HEK293T (cell line): ENCODE results near the gene FAM170B.

Experiments
- ARNT ChIP-seq: fragments of 450-650 bp; IDR thresholded peaks from 2 replicates; pipeline ENCODE4 v1.6.1; 2017; ENCODE audit warnings: mild to moderate bottlenecking
- BHLHE40 ChIP-seq: fragments of 450-650 bp; IDR thresholded peaks from 2 replicates; pipeline ENCODE4 v1.6.1; 2016; ENCODE audit warnings: mild to moderate bottlenecking, moderate library complexity, borderline replicate concordance
- CTBP1 ChIP-seq: fragments of 450-650 bp; IDR thresholded peaks from 2 replicates; pipeline ENCODE4 v1.6.1; 2016; ENCODE audit warnings: borderline replicate concordance
- ELF4 ChIP-seq: fragments of 450-650 bp; IDR thresholded peaks from 2 replicates; pipeline ENCODE4 v1.6.1; 2017; ENCODE audit warnings: antibody characterized with exemption
- FOXA1 ChIP-seq: fragments of 450-650 bp; IDR thresholded peaks from 2 replicates; pipeline ENCODE4 v1.6.1; 2016; ENCODE audit warnings: mild to moderate bottlenecking
- FOXK2 ChIP-seq: fragments of 450-650 bp; IDR thresholded peaks from 2 replicates; pipeline ENCODE4 v1.6.1; 2016; ENCODE audit warnings: mild to moderate bottlenecking
- FOXM1 ChIP-seq: fragments of 450-650 bp; IDR thresholded peaks from 2 replicates; pipeline ENCODE4 v1.6.1; 2017; ENCODE audit warnings: mild to moderate bottlenecking, borderline replicate concordance
- HDGF ChIP-seq: fragments of 450-650 bp; IDR thresholded peaks from 2 replicates; pipeline ENCODE4 v1.6.1; 2017; ENCODE audit warnings: antibody characterized with exemption, borderline replicate concordance
- L3MBTL2 ChIP-seq: fragments of 450-650 bp; conservative IDR thresholded peaks from 2 replicates; pipeline ENCODE4 v1.6.1; 2016; ENCODE audit warnings: mild to moderate bottlenecking
- LEF1 ChIP-seq: fragments of 450-650 bp; IDR thresholded peaks from 2 replicates; pipeline ENCODE4 v1.6.1; 2017; ENCODE audit warnings: mild to moderate bottlenecking, borderline replicate concordance
- PKNOX1 ChIP-seq: fragments of 450-650 bp; IDR thresholded peaks from 2 replicates; pipeline ENCODE4 v1.6.1; 2016
- SP1 ChIP-seq: fragments of 450-650 bp; IDR thresholded peaks from 2 replicates; pipeline ENCODE4 v1.6.1; 2017
- SUZ12 ChIP-seq: fragments of 450-650 bp; IDR thresholded peaks from 2 replicates; pipeline ENCODE4 v1.6.1; 2016; ENCODE audit warnings: mild to moderate bottlenecking
- TARDBP ChIP-seq: fragments of 450-650 bp; IDR thresholded peaks from 2 replicates; pipeline ENCODE4 v1.6.1; 2016

GRCh38 chr10:49115796-49116508, 17.9 kb downstream of the FAM170B start:
- no peak for TF ChIP-seq HDGF
- TF ChIP-seq BHLHE40: no peak
- no peak for TF ChIP-seq FOXM1
- no peak for TF ChIP-seq TARDBP
- no peak for TF ChIP-seq SP1
- no peak for TF ChIP-seq L3MBTL2
- no peak for TF ChIP-seq PKNOX1
- no peak for TF ChIP-seq ELF4
- TF ChIP-seq ARNT: no peak
- no peak for TF ChIP-seq LEF1
- no peak for TF ChIP-seq CTBP1
- TF ChIP-seq FOXK2: no peak
- no peak for TF ChIP-seq FOXA1
- no peak for TF ChIP-seq SUZ12
